Neural progenitor cell (in vitro differentiated cells): ENCODE results near the gene CACNG3.

Experiments
- CTCF ChIP-seq: fragments of 200-600 bp; sonication (generic); IDR thresholded peaks from 2 replicates; pipeline ENCODE4 v1.5.1; 2017; ENCODE audit warnings: antibody characterized with exemption, mild to moderate bottlenecking
- EZH2 ChIP-seq: fragments of 200-600 bp; sonication (generic); IDR thresholded peaks from 2 replicates; pipeline ENCODE4 v1.6.1; 2017; ENCODE audit warnings: antibody characterized with exemption, mild to moderate bottlenecking, moderate library complexity
- EZH2phosphoT487 ChIP-seq: fragments of 200-600 bp; sonication (generic); IDR thresholded peaks from 2 replicates; pipeline ENCODE4 v1.6.1; 2017; ENCODE audit warnings: antibody characterized with exemption

- TF ChIP-seq CTCF (no peak), EZH2 (no peak), EZH2phosphoT487 (no peak)
Measured at GRCh38 chr16:24218299-24218698, 37.8 kb upstream of the CACNG3 start.
